GM12874 (cell line): ENCODE results near the gene TBC1D20.
A peak's percentile ranks its signal among the peaks of the same experiment; 100 is the strongest.

Experiments used
- TF ChIP-seq, protein P1 (sequence below): IDR thresholded peaks from 2 replicates; pipeline ENCODE4 v1.5.1; 2011; ENCODE audit warnings: low read depth, mild to moderate bottlenecking, control low read depth, low read length, moderate library complexity; ENCODE audit not compliant: insufficient read depth

TBC1D20 gene

DNA sequence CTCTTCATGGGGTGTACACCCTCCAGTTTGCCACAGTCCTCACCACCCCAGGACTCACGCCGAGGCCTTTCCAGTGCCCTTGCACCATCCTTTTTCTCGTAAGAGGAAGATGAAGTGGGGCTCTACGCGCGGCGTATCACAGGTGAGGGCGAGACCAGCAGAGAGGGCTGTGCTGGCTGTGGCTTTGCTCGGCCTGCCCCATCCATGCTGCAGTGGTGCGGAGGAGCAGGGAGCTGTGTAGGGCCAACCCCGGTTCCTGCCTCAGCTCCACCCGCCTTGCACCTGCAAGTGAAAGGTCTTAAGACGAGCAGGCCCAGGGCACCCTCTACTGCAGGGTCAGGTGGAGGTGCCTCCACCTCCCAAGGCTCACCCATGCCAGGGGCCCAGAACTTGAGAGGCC lies 30.1 kb downstream of the TBC1D20 start:
- TF ChIP-seq, protein P1, sequence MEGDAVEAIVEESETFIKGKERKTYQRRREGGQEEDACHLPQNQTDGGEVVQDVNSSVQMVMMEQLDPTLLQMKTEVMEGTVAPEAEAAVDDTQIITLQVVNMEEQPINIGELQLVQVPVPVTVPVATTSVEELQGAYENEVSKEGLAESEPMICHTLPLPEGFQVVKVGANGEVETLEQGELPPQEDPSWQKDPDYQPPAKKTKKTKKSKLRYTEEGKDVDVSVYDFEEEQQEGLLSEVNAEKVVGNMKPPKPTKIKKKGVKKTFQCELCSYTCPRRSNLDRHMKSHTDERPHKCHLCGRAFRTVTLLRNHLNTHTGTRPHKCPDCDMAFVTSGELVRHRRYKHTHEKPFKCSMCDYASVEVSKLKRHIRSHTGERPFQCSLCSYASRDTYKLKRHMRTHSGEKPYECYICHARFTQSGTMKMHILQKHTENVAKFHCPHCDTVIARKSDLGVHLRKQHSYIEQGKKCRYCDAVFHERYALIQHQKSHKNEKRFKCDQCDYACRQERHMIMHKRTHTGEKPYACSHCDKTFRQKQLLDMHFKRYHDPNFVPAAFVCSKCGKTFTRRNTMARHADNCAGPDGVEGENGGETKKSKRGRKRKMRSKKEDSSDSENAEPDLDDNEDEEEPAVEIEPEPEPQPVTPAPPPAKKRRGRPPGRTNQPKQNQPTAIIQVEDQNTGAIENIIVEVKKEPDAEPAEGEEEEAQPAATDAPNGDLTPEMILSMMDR, result no peak

DNA sequence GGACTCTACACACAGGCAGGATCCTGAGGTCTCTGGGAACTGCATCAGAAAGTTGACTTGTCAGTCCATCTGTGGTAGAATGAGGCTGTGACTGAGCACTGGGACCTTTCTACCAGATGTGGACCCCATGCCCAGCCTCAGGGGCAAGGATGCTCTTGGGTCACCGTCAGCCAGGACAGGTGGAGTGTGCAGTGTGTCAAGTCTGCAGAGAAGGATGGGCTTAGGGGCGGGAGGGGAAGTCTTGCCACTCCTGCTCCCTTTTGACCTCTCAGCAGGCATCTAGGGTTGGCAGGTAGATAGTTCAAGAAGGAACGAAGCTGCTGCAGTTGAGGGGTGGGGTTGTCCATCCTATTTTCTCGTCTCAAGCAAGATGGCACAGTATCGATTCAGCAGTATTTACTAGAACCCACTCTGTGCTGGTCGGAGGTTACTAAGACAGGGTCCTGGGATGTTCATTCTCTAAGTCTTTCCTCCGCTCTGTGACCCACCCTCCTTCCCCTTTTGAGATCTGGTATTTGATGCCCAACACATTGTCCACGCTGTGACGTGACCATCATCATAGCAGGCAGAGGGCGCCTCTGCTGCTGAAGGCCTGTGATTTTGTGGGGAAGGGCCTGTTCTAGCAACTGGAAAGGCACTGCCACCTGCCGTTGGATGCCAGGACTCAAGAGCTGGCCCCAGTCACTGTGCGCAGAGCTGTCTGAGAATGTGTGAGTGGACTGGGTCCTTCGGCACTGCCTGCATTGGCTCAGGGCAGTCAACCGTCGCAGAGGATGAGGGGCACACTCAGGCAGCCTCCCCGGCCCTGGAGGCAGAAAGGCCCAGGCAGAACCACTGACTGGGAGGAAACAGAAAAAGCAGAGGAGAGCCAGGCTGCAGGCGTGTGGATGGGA lies 31.1 kb downstream of the TBC1D20 start:
- TF ChIP-seq, protein P1, result peak; percentile 52

DNA sequence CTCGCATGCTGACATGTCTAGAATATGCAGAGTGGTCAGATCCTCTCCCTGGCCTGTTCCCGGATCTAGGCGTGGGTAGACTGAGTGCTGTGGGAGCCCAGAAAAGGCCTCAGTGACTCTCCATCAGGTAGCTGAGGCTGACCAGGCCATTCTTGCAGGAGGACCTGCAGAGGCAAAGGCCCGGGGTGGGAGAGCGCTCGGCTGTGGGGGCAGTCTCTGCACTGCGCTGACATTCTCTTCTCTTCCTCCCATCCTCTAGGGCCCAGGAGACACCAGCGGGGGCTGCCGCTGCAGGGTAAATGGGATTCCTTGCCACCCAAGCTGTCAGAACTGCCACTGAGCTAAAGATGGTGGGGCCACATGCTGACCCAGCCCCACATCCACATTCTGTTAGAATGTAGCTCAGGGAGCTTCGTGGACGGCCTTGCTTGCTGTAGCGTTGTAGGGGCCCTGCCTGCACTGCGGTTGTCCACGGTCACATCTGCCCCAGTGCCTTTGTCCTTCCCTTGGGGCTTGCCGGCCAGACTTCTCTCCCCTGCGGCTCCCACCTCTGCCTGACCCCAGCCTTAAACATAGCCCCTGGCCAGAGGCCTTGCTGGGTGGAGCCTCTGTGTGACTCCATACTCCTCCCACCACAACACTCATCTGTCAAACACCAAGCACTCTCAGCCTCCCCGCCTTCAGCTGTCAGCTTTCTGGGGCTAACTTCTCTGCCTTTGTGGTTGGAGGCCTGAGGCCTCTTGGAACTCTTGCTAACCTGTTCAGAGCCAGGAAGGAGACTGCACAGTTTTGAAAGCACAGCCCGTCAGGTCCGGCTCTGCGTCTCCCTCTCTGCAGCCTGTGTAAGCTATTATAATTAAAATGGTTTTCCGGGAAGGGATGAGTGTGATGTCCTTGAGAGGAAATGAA lies 32.0 kb downstream of the TBC1D20 start:
- TF ChIP-seq, protein P1, result no peak

DNA sequence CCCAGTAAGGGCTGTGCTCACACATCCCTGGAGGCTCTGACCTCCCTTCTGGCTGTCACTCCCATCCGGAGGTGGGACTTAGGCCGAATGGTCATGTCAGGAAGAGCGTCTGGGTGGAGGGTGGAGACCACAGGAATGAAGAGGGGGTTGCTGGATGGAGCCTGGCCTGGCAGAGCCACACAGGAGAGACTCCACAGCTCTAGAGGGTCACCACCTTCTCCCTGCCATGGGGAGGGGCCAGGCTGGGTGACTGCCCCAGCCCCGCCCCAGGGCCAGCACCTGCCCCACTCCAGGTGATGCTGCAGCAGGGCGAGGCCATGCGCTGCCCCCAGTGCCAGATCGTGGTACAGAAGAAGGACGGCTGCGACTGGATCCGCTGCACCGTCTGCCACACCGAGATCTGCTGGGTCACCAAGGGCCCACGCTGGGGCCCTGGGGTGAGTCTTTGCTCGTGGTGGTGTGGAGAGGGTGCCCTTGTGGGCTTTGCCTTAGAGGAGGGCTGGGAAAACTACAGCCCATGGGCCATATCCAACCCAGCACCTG lies 33.6 kb downstream of the TBC1D20 start:
- TF ChIP-seq, protein P1, result no peak

DNA sequence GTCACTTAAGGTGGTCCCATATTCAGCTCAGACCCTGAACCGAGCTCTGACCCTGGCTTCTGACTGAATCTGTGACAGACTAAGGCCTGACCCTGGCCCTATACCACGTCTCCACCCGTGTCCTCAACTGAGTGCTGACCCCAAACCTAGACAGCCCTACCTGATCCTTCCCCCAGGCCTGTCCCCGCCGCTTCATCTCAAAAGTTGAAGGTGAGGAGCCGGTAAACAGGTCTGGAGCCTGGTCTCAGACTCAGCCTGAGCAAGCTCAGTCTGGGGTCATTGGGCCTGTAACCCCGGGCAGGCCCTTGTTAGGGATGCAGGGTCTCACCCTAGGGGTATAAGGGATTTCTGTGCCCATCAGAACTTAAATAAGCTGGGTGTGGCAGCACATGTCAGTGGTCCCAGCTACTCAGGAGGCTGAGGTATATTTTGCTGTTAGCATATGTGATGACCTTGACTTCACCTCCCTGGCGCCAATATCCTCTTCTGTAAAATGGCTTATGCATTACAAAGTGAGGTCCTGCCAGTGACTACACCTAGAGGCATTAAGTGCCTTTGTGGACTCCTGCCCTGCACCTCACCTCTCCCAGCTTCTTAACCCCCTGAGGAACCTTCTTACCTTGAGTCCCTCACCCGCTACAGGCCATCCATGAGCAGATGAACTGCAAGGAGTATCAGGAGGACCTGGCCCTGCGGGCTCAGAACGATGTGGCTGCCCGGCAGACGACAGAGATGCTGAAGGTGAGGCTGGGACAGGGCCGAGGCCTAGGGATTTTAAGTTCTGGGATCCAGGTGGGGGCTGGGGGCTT lies 34.3 kb downstream of the TBC1D20 start:
- TF ChIP-seq, protein P1, result no peak

DNA sequence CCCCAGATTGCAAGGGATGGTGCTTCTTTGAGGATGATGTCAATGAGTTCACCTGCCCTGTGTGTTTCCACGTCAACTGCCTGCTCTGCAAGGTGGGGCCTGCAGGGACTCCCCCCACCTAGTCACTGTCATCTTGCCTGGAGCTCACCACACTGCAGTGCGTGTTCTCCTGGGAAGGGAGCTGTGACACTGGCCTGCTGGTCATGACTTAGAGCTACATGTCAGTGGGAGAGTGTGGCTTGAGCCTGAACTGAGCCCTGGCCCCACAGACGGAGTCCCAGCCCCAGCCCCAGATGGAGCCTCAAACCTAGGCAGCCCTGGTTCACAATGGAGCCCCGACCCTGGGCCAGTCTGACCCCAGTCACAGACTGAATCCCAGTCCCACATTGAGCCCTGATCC lies 34.9 kb downstream of the TBC1D20 start:
- TF ChIP-seq, protein P1, result no peak
